ENCODE measurements around the gene KIAA1958.

Gene KIAA1958

GRCh38 chr9:112599732-112600131 is 113.1 kb downstream of the KIAA1958 start:
- DNase-seq (ENCODE audit: extremely low spot score): no peak
- no peak for TF ChIP-seq ARNT (IDR thresholded peaks at IDR 0.05)
- TF ChIP-seq SUZ12 (IDR thresholded peaks at IDR 0.05): no peak
- TF ChIP-seq SP1 (IDR thresholded peaks at IDR 0.05): no peak
- TF ChIP-seq PKNOX1 (IDR thresholded peaks at IDR 0.05): peak; percentile 76
- TF ChIP-seq HDGF (IDR thresholded peaks at IDR 0.05; ENCODE audit: borderline replicate concordance): no peak
- no peak for TF ChIP-seq TARDBP (IDR thresholded peaks at IDR 0.05)
- CTCF ChIA-PET: interaction anchor here (1.2 kb wide), 1 partner anchor 502 kb away, joined by 3 read pairs; no protein-coding TSS in a partner anchor
- POLR2A ChIA-PET: interaction anchor here (0.6 kb wide), 1 partner anchor 615 kb away, joined by 3 read pairs; no protein-coding TSS in a partner anchor

- no peak for DNase-seq (ENCODE audit: extremely low spot score)
- POLR2A ChIA-PET: interaction anchor here (0.6 kb wide), 1 partner anchor 115 kb away, joined by 3 read pairs; the partner anchor contains the start of gene KIAA1958
- no peak for TF ChIP-seq FOXM1 (IDR thresholded peaks at IDR 0.05; ENCODE audit: borderline replicate concordance)
- TF ChIP-seq NFRKB (IDR thresholded peaks at IDR 0.05): no peak
- TF ChIP-seq BHLHE40 (IDR thresholded peaks at IDR 0.05; ENCODE audit: borderline replicate concordance): no peak
- no peak for TF ChIP-seq ELF4 (IDR thresholded peaks at IDR 0.05)
- TF ChIP-seq HDGF (IDR thresholded peaks at IDR 0.05; ENCODE audit: borderline replicate concordance): no peak
- no peak for TF ChIP-seq FOXK2 (IDR thresholded peaks at IDR 0.05)
- CTCF ChIA-PET: interaction anchor here (0.5 kb wide), 1 partner anchor 1199 kb away, joined by 3 read pairs; no protein-coding TSS in a partner anchor
Observed at GRCh38 chr9:112601636-112602035, 115.0 kb downstream of the KIAA1958 start.

GRCh38 chr9:112604790-112605189 is 118.2 kb downstream of the KIAA1958 start:
- ChIA-PET POLR2A (no interaction called here), CTCF (no interaction called here)
- TF ChIP-seq HDGF (IDR thresholded peaks at IDR 0.05; ENCODE audit: borderline replicate concordance): no peak
- TF ChIP-seq ZNF384 (IDR thresholded peaks at IDR 0.05): no peak
- no peak for TF ChIP-seq SUZ12 (IDR thresholded peaks at IDR 0.05)
- no peak for TF ChIP-seq NFRKB (IDR thresholded peaks at IDR 0.05)
- TF ChIP-seq FOXA1 (IDR thresholded peaks at IDR 0.05): no peak

GRCh38 chr9:112605518-112605917 is 118.9 kb downstream of the KIAA1958 start:
- TF ChIP-seq LEF1 (IDR thresholded peaks at IDR 0.05; ENCODE audit: borderline replicate concordance): no peak
- TF ChIP-seq ARNT (IDR thresholded peaks at IDR 0.05): no peak
- no peak for TF ChIP-seq HDGF (IDR thresholded peaks at IDR 0.05; ENCODE audit: borderline replicate concordance)
- no peak for TF ChIP-seq NFRKB (IDR thresholded peaks at IDR 0.05)
- no peak for TF ChIP-seq FOXA1 (IDR thresholded peaks at IDR 0.05)
- no peak for TF ChIP-seq PKNOX1 (IDR thresholded peaks at IDR 0.05)
- TF ChIP-seq SUZ12 (IDR thresholded peaks at IDR 0.05): no peak
- TF ChIP-seq ZNF384 (IDR thresholded peaks at IDR 0.05): no peak
- no peak for TF ChIP-seq SP1 (IDR thresholded peaks at IDR 0.05)
- TF ChIP-seq BHLHE40 (IDR thresholded peaks at IDR 0.05; ENCODE audit: borderline replicate concordance): no peak
- no peak for TF ChIP-seq FOXM1 (IDR thresholded peaks at IDR 0.05; ENCODE audit: borderline replicate concordance)
- no peak for TF ChIP-seq L3MBTL2 (conservative IDR thresholded peaks at IDR 0.05)
- no peak for TF ChIP-seq CTBP1 (IDR thresholded peaks at IDR 0.05; ENCODE audit: borderline replicate concordance)
- no peak for TF ChIP-seq FOXK2 (IDR thresholded peaks at IDR 0.05)
- no peak for TF ChIP-seq TARDBP (IDR thresholded peaks at IDR 0.05)
- TF ChIP-seq ELF4 (IDR thresholded peaks at IDR 0.05): no peak
- CTCF ChIA-PET: no interaction called here
- POLR2A ChIA-PET: no interaction called here
- no peak for DNase-seq (ENCODE audit: extremely low spot score)

More at GRCh38 chr9:112604790-112605189, 118.2 kb downstream of the KIAA1958 start:
- no peak for DNase-seq (ENCODE audit: extremely low spot score)

- no peak for DNase-seq (ENCODE audit: extremely low spot score)
- CTCF ChIA-PET: no interaction called here
- TF ChIP-seq ZNF384 (IDR thresholded peaks at IDR 0.05): no peak
- TF ChIP-seq FOXA1 (IDR thresholded peaks at IDR 0.05): no peak
- TF ChIP-seq ARNT (IDR thresholded peaks at IDR 0.05): no peak
- no peak for TF ChIP-seq NFRKB (IDR thresholded peaks at IDR 0.05)
- TF ChIP-seq FOXM1 (IDR thresholded peaks at IDR 0.05; ENCODE audit: borderline replicate concordance): no peak
- no peak for TF ChIP-seq TARDBP (IDR thresholded peaks at IDR 0.05)
- TF ChIP-seq SP1 (IDR thresholded peaks at IDR 0.05): no peak
- TF ChIP-seq FOXK2 (IDR thresholded peaks at IDR 0.05): no peak
- no peak for TF ChIP-seq SUZ12 (IDR thresholded peaks at IDR 0.05)
- TF ChIP-seq L3MBTL2 (conservative IDR thresholded peaks at IDR 0.05): no peak
- no peak for TF ChIP-seq BHLHE40 (IDR thresholded peaks at IDR 0.05; ENCODE audit: borderline replicate concordance)
- no peak for TF ChIP-seq CTBP1 (IDR thresholded peaks at IDR 0.05; ENCODE audit: borderline replicate concordance)
- POLR2A ChIA-PET: no interaction called here
Observed at GRCh38 chr9:112605963-112606699, 119.5 kb downstream of the KIAA1958 start.

GRCh38 chr9:112608851-112609250 is 122.2 kb downstream of the KIAA1958 start:
- TF ChIP-seq HDGF (IDR thresholded peaks at IDR 0.05; ENCODE audit: borderline replicate concordance) (no peak), TARDBP (IDR thresholded peaks at IDR 0.05) (no peak), ELF4 (IDR thresholded peaks at IDR 0.05) (no peak), FOXA1 (IDR thresholded peaks at IDR 0.05) (no peak), ARNT (IDR thresholded peaks at IDR 0.05) (no peak), CTBP1 (IDR thresholded peaks at IDR 0.05; ENCODE audit: borderline replicate concordance) (no peak), SUZ12 (IDR thresholded peaks at IDR 0.05) (no peak), FOXM1 (IDR thresholded peaks at IDR 0.05; ENCODE audit: borderline replicate concordance) (no peak), ZNF384 (IDR thresholded peaks at IDR 0.05) (no peak), SP1 (IDR thresholded peaks at IDR 0.05) (no peak), BHLHE40 (IDR thresholded peaks at IDR 0.05; ENCODE audit: borderline replicate concordance) (no peak), L3MBTL2 (conservative IDR thresholded peaks at IDR 0.05) (no peak), FOXK2 (IDR thresholded peaks at IDR 0.05) (no peak), LEF1 (IDR thresholded peaks at IDR 0.05; ENCODE audit: borderline replicate concordance) (no peak), PKNOX1 (IDR thresholded peaks at IDR 0.05) (no peak), NFRKB (IDR thresholded peaks at IDR 0.05) (no peak)
- ChIA-PET CTCF (no interaction called here), POLR2A (no interaction called here)
- DNase-seq (ENCODE audit: extremely low spot score): no peak
